Measurements from ENCODE around the gene OPTC.

The OPTC gene

DNA sequence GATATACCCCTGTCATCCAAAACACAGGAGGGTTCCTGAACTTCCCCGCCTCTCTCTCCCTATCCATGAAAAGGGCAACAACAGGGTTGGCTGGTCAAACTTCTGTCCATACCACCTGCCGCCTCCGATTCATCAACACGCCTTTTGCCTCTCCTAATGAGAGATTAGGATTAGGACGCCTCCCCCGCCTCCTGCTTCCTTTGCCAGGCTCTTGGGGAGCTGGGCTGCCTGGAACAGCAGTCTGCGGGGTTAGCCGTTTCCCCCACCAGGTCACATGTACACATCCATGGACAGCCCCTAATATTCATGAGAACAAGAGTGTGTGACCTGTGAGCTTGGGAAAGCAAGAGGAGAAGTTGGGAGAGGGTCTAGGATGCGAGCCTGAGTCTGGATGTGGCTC is 2.3 kb upstream of the OPTC start:
- no peak for DNase-seq (ENCODE audit: low spot score)

- no peak for DNase-seq (ENCODE audit: low spot score)
Measured at GRCh38 chr1:203492082-203492747, 1.7 kb upstream of the OPTC start.

GRCh38 chr1:203492748-203493130 is 1.2 kb upstream of the OPTC start:
- DNase-seq (ENCODE audit: low spot score) = no peak

GRCh38 chr1:203495845-203496244 is 1.9 kb downstream of the OPTC start:
- no peak for DNase-seq (ENCODE audit: low spot score)

- no peak for DNase-seq (ENCODE audit: low spot score)
Measured at GRCh38 chr1:203497269-203497777, 3.4 kb downstream of the OPTC start.

GRCh38 chr1:203499643-203500278 is 5.8 kb downstream of the OPTC start:
- no peak for DNase-seq (ENCODE audit: low spot score)

DNA sequence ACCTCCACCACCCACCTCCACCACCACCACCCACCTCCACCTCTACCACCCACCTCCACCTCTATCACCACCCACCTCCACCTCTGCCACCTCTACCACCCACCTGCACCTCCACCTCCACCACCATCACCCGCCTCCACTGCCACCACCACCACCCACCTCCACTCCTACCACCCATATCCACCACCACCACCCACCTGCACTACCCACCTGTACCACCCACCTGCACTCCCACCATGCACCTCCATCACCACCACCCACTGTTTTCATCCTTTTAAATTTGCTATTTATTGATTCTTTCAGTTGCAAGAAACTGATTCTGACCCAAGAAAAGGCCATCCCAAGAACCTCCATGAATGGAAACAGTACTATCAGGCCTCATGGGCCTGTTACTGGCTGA is 6.3 kb downstream of the OPTC start:
- no peak for DNase-seq (ENCODE audit: low spot score)

GRCh38 chr1:203503836-203504235 is 9.9 kb downstream of the OPTC start:
- no peak for DNase-seq (ENCODE audit: low spot score)

- peak; percentile 87 for DNase-seq (ENCODE audit: low spot score)
Measured at GRCh38 chr1:203504400-203505250, 10.7 kb downstream of the OPTC start.

DNA sequence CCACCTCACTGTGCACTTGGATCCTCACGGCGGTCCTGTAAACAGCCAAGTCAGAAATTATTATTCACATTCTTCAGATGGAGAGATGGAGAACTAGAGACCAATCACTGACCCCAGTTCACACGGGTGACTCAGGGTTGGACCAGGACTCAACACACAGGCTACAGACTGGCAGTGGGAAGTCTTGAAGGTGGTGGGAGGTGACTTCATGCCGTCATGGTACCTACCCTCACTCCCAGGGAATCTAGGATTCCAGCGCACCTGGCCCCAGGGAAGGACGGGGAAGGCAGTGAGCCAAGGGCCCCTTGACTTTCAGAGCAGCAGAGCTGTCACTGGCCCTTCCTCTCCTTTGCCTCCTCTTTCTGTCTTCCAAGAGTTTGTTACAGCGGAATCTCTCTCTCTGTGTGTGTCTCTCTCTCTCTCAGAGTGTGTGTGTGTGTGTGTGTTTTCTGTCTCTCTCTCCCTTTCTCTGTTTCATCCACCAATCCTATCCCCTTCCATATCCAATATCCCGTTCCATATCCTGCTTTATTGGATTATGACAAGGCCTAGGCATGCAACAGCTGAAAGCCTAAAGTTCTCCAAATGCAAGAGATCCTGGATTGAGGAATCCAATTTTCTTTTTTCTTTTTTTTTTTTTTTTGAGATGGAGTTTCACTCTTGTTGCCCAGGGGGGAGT is 11.7 kb downstream of the OPTC start:
- DNase-seq (ENCODE audit: low spot score) = no peak

DNA sequence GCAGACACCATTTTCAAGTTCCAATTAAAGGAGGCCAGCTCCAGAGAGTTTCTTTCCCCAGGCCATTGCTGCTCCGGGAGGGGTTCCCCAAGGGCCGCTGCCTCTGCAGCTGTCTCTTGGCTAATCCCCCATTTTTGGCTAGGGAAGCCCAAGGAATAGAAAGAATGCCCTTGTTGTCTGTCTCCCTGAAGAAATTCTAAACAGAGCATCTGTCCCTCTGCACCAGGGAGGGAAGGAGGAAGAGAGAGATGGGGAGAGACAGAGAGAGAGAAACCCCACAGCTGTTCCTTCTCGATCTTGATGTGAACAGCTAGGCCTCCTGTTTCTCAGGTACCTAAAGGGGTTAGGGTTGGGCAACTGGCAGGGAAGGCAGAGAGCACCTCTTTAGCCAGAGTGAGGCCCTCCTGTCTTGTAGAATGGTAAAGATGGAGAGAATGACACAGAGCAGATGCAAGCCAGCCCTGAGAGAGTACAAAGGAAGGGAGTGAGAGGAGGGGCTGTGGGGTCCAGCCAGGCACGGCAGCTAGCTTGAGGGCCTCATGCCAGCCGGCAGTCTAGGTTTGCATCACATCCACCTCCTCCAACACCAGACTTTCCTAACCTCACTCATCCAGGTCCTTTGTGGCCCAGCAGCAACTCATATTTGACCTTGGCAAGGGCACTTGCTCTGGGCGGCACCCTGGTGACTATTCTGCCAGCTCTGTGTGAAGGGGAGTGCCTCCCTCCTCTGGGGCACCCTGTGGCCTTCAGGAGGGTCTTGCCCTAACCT is 13.1 kb downstream of the OPTC start:
- peak; percentile 43 for DNase-seq (ENCODE audit: low spot score)

GRCh38 chr1:203507759-203508158 is 13.8 kb downstream of the OPTC start:
- no peak for DNase-seq (ENCODE audit: low spot score)

- DNase-seq (ENCODE audit: low spot score) = no peak
Measured at GRCh38 chr1:203508463-203509073, 14.6 kb downstream of the OPTC start.

DNA sequence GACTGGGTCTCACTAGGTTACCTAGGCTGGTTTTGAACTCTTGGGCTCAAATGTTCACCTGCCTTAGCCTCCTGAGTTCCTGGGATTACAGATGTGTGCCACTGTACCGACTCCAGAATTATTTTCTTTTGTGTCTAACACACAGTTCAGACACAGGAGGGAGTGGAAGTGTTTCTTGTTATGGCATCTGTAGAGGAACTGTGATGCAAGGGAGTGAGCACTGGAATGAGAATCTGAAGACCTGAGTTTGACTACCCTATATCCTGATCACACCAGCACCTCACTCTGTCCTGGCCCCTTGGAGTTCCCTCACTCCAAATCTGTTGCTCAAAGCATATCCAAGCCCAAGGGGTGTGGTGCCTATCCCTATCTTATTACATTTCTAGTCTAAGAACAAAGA is 15.2 kb downstream of the OPTC start:
- no peak for DNase-seq (ENCODE audit: low spot score)

GRCh38 chr1:203511513-203511912 is 17.6 kb downstream of the OPTC start:
- DNase-seq (ENCODE audit: low spot score) = no peak

GRCh38 chr1:203511930-203512329 is 18.0 kb downstream of the OPTC start:
- DNase-seq (ENCODE audit: low spot score) = no peak

DNA sequence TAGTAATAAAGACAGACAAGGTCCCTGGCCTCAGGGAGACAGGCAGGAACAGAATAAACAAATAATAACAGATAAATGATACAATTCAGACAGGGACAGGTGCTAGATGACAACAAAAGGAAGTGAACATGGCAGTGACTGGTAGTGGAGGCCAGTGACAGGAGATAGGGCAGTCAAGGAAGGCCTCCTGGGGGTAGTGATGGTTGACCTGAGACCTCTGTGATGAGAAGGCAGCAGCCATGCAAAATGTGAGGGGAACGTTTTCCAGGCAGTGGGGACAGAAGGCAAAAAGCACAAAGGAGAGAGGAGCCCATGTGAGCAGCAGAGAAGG is 18.5 kb downstream of the OPTC start:
- DNase-seq (ENCODE audit: low spot score) = no peak

DNA sequence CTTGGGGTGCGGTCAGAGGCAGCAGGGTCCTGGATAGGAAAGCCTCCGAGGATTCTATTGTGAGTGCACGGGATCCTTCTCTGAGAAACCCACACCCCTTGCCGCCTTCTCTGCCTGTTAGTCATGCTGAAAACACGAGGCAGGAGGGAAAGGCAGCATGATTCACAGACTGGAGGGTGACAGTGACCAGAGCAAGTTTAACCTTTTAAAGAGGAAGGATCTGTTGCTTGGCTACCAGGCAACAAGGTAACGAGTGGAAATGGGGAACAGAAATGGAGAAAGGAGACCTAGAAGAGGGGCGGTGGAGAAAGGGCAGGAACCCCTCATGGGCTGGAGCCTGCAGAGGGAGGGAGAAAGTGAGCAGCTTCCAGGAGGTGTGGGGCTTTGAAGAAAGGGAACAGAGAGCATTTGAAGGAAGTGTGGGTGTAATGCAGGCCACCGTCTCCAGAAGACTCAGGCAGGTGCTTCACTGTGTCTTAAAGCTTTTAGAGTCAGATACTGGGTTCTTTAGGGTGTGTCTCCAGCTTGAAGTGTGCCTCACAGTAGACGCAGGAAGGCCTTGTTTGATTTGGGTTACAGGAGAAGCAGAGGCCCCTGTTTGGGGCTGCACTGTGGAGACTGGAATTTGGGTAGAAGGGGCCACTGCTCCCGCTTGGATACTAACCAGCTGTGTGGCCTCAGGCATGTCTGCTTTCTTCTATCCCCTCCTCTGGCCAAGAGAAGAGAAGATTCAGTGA is 19.1 kb downstream of the OPTC start:
- peak; percentile 40 for DNase-seq (ENCODE audit: low spot score)

DNA sequence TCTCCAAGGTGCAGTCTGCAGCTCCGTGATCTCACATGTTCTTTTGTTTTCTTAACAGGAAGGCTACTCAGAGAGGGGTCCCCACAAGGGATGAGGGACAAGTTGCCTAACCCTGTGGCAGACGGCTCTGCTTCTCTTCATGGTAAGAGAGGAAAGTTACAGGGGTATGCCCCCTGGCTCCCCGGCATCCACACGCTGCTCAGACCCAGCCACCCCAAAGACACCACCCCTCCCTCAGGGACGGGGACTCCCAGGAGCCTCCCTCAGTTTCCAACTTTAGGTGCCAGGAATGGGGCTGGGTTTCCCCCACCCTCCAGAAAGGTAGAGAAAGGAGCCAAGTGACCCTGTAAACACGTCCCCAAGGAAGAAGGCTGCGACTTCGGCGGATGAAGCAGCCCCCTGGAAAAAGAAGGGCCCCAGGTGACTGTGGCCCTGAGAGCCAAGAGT is 19.7 kb downstream of the OPTC start:
- no peak for DNase-seq (ENCODE audit: low spot score)

DNA sequence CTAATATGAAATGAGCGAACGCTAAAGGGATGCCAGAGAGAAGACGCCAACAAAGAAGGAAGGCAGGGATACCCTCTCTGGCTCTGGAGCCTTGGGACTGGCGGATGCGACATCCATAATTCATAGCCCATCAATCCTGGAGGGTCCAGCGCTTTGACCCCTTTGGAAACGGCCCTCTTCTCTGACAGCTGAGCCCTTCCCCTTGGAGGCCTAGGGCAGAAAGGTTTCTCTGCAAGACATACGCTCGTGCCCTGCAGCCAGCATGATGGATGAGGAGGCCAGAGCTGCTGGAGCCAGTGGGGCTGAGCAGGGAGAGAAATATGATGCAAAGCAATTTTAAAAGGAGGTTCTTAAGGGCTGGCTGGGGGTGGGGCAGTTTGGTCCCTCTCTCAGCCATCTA is 22.2 kb downstream of the OPTC start:
- DNase-seq (ENCODE audit: low spot score) = no peak
